Stimulated activated CD8-positive, alpha-beta memory T cell treated with anti-CD3 and anti-CD28 coated beads, Interleukin-4, amount 100 ng/mL, for 1 hour (primary cell): ENCODE measurements around the gene VILL.
A peak's percentile ranks its signal among the peaks of the same experiment; 100 is the strongest.
"Not testable (repeated sequence)": the region's sequence is repeated elsewhere in the genome, so short reads cannot be mapped to it uniquely, and the experiment has no call there.

ENCODE experiments used
- DNase-seq, 2 donors: peaks; one replicate each; pipeline ENCODE4 v3.0.0-alpha.2; 2020; ENCODE audit warnings: low read depth in 2 of 2, low spot score in 1 of 2

The VILL gene

GRCh38 chr3:37963016-37963415 is 27.6 kb upstream of the VILL start:
- no peak for DNase-seq

GRCh38 chr3:37963635-37964034 is 27.0 kb upstream of the VILL start:
- no peak for DNase-seq

- DNase-seq = no peak
Observed at GRCh38 chr3:37964146-37964545, 26.4 kb upstream of the VILL start.

GRCh38 chr3:37964716-37965115 is 25.9 kb upstream of the VILL start:
- no peak for DNase-seq

GRCh38 chr3:37967260-37967881 is 23.2 kb upstream of the VILL start:
- DNase-seq = peak; percentile 13 to 20

GRCh38 chr3:37968199-37968598 is 22.4 kb upstream of the VILL start:
- DNase-seq = no peak

GRCh38 chr3:37968813-37969595 is 21.6 kb upstream of the VILL start:
- no peak for DNase-seq

GRCh38 chr3:37969596-37970100 is 20.9 kb upstream of the VILL start:
- DNase-seq = no peak

- no peak for DNase-seq
Observed at GRCh38 chr3:37970802-37971201, 19.8 kb upstream of the VILL start.

- DNase-seq = no peak
Observed at GRCh38 chr3:37971467-37971866, 19.1 kb upstream of the VILL start.

- DNase-seq = not testable (repeated sequence)
Observed at GRCh38 chr3:37972056-37972455, 18.5 kb upstream of the VILL start.

- no peak for DNase-seq
Observed at GRCh38 chr3:37973246-37974054, 17.1 kb upstream of the VILL start.

GRCh38 chr3:37974121-37975083 is 16.2 kb upstream of the VILL start:
- peak; percentile 37 for DNase-seq

GRCh38 chr3:37979541-37980461 is 10.8 kb upstream of the VILL start:
- no peak for DNase-seq

GRCh38 chr3:37980462-37981347 is 9.9 kb upstream of the VILL start:
- no peak for DNase-seq

- DNase-seq = no peak
Observed at GRCh38 chr3:37981348-37981664, 9.3 kb upstream of the VILL start.

GRCh38 chr3:37982331-37982730 is 8.3 kb upstream of the VILL start:
- DNase-seq = no peak

GRCh38 chr3:37984051-37984450 is 6.5 kb upstream of the VILL start:
- no peak for DNase-seq

GRCh38 chr3:37984596-37984995 is 6.0 kb upstream of the VILL start:
- no peak for DNase-seq
